ENCODE results near the gene SHISA5. TPM values are rescaled to one million over a fixed set of nuclear protein-coding genes. Genes with fewer than 3 reads are reported as not detected.

Gene SHISA5
- total RNA-seq, 1 experiment from 2014 or later = 174 TPM

GRCh38 chr3:48518638-48519276, 14.8 kb upstream of the SHISA5 start:
- Histone ChIP-seq H3K4me2 (ENCODE audit: insufficient read depth, insufficient read length, low read length) (no peak overlapping the region), H3K4me1 (ENCODE audit: insufficient read depth, low read length) (no peaks in the 10 kb centered on the region), H4K5ac (ENCODE audit: insufficient read length, low read depth, low read length) (no peak overlapping the region), H3K9me3 (ENCODE audit: control insufficient read depth, low read depth, low read length) (no peaks in the 10 kb centered on the region), H4K20me1 (ENCODE audit: control insufficient read depth, insufficient read depth, insufficient read length) (no peaks in the 10 kb centered on the region), H2AK5ac (ENCODE audit: insufficient read length, low read length) (no peak overlapping the region), H3T11ph (ENCODE audit: low read length) (no peak overlapping the region), H3K79me2 (ENCODE audit: insufficient read depth, low read length) (no peaks in the 10 kb centered on the region), H3K14ac (ENCODE audit: insufficient read depth, low read length) (no peak overlapping the region), H2BK20ac (ENCODE audit: low read depth, low read length, poor library complexity, severe bottlenecking) (no peak overlapping the region), H2BK5ac (ENCODE audit: insufficient read length, low read length) (no peak overlapping the region), H4K91ac (ENCODE audit: insufficient read length, low read depth, low read length) (no peak overlapping the region), H3K79me1 (ENCODE audit: insufficient read depth, low read depth, low read length, poor library complexity, severe bottlenecking) (no peaks in the 10 kb centered on the region), H3K18ac (ENCODE audit: insufficient read length, low read depth, low read length) (no peak overlapping the region), H2BK12ac (ENCODE audit: insufficient read length, low read depth, low read length) (no peak overlapping the region), H3K27me3 (ENCODE audit: insufficient read depth, low read length) (no peaks in the 10 kb centered on the region), H4K8ac (replicated peaks; ENCODE audit: insufficient read length, low read depth, low read length) (no peak overlapping the region), H3K23ac (ENCODE audit: insufficient read length, low read depth, low read length) (no peak overlapping the region), H3K27ac (ENCODE audit: insufficient read length, low read depth, low read length) (no peak overlapping the region), H2BK15ac (ENCODE audit: low read depth, low read length) (no peak overlapping the region), H3K4ac (ENCODE audit: low read depth, low read length) (no peak overlapping the region), H2AFZ (ENCODE audit: low read length) (no peak overlapping the region), H3K23me2 (ENCODE audit: insufficient read length, low read depth, low read length, poor library complexity, severe bottlenecking) (no peaks in the 10 kb centered on the region), H3K9ac (ENCODE audit: extremely low read depth, insufficient read length, low read length) (no peak overlapping the region), H3K56ac (ENCODE audit: insufficient read length, low read depth, low read length) (no peak overlapping the region), H2BK120ac (ENCODE audit: low read depth, low read length, poor library complexity, severe bottlenecking) (no peak overlapping the region)
- TF ChIP-seq CTCF (conservative IDR thresholded peaks at IDR 0.05) = no peak
- Mint-ChIP-seq H3K36me3 (ENCODE audit: insufficient read depth in 1 of 3, low read depth in 3 of 3) (peaks cover 3 to 30% (median 13%) of the 10 kb centered on the region in 3 experiments; a peak in 5 of 7 replicates), H3K9me3 (no peaks in the 10 kb centered on the region), H3K4me3 (no peak overlapping the region), H3K4me1 (no peaks in the 10 kb centered on the region), H3K27ac (peak overlapping the region in 2 of 3 experiments; percentile 53 to 57; a peak in 1 of 7 replicates), H3K27me3 (ENCODE audit: low read depth) (no peaks in the 10 kb centered on the region)
- no peak for DNase-seq
- WGBS (ENCODE audit: extremely low coverage, insufficient read length, low lambda C conversion rate) = no CpG with 5 or more reads among the region's 12 CpGs

All from H9 (cell line).